HCT116 (cell line): Measurements from ENCODE around the gene GSG1L. TPM values are rescaled to one million over a fixed set of nuclear protein-coding genes. Genes with fewer than 3 reads are reported as not detected.

ENCODE experiments used
- ATAC-seq: fragments of 200-7000 bp; cut with Tn5 transposase; 2 replicates; pipeline ENCODE4 v1.9.1; 2020; ENCODE audit warnings: mild to moderate bottlenecking, moderate library complexity
- BruUV-seq: library from RNA; stranded (reverse); fragments of 400-500 nt; replicated peaks from 2 replicates; lab custom pipeline; 2021; lab: Mats Ljungman, UMichigan
- CTCF ChIA-PET: fragments of 300-600 bp; sonication (Branson Sonifier 250); formaldehyde crosslinking; loops from one replicate; lab custom pipeline; 2021; ENCODE audit warnings: antibody characterized with exemption; lab: Charles Lee
- POLR2A ChIA-PET: fragments of 300-600, 350-600 bp; sonication (Branson Sonifier 250); formaldehyde crosslinking; loops from one replicate; lab custom pipeline; 2021; ENCODE audit warnings: antibody characterized with exemption; lab: Charles Lee
- RAD21 ChIA-PET, 2 experiments: fragments of 300-600 bp; sonication (Branson Sonifier 250); formaldehyde crosslinking; loops; one replicate each; lab custom pipeline; 2023; ENCODE audit warnings: low total read pairs in 2 of 2; ENCODE audit not compliant: uncharacterized antibody in 2 of 2, unreplicated experiment in 2 of 2, low non-redundant PET in 1 of 2; lab: Charles Lee
- DNase-seq: peaks from one replicate; pipeline ENCODE4 v3.0.0-alpha.2; 2010; ENCODE audit warnings: low read depth, low spot score
- H2AFZ ChIP-seq: fragments of 200-600 bp; shearing (Covaris generic), sonication (generic); 2 replicates; pipeline ENCODE4 v1.6.1; 2017; ENCODE audit warnings: low read depth, mixed run types, mixed read lengths, antibody characterized with exemption, low read length; ENCODE audit not compliant: poor library complexity, severe bottlenecking
- H3K27ac ChIP-seq: 2 replicates; pipeline ENCODE4 v1.5.1; 2012; ENCODE audit warnings: low read depth, low read length
- H3K27me3 ChIP-seq: fragments of 200-600 bp; sonication (generic); 2 replicates; pipeline ENCODE4 v1.6.1; 2016; ENCODE audit warnings: mixed run types, low read length, mixed read lengths; ENCODE audit not compliant: insufficient read depth
- H3K36me3 ChIP-seq, 2 experiments: fragments of 200-500 bp in 1 of 2; fragments of 200-600 bp in 1 of 2; sonication (Bioruptor generic) in 1 of 2; sonication (generic) in 1 of 2; 2 replicates each; pipeline versions ENCODE4 v1.5.1 to v1.6.1; 2014 to 2016; ENCODE audit warnings: low read length in 2 of 2, inconsistent platforms in 1 of 2, mixed read lengths in 1 of 2, mixed run types in 1 of 2; ENCODE audit not compliant: insufficient read depth in 2 of 2, control insufficient read depth in 1 of 2
- H3K4me1 ChIP-seq, 2 experiments: fragments of 200-600 bp in 1 of 2; sonication (generic) in 1 of 2; 2 replicates each; pipeline versions ENCODE4 v1.5.1 to v1.6.1; 2012 to 2017; ENCODE audit warnings: low read length in 2 of 2, inconsistent platforms in 1 of 2, mild to moderate bottlenecking in 1 of 2, mixed read lengths in 1 of 2, mixed run types in 1 of 2, moderate library complexity in 1 of 2; ENCODE audit not compliant: insufficient read depth in 2 of 2, control insufficient read depth in 1 of 2
- H3K4me2 ChIP-seq: fragments of 200-600 bp; sonication (generic); 2 replicates; pipeline ENCODE4 v1.6.1; 2017; ENCODE audit warnings: mixed run types, low read length, mixed read lengths
- H3K4me3 ChIP-seq, 2 experiments: fragments of 200-600 bp in 1 of 2; sonication (generic) in 1 of 2; replicated peaks in 1 of 2; 2 replicates each; pipeline ENCODE4 v1.5.1; 2011 to 2016; ENCODE audit warnings: low read length in 2 of 2, control low read depth in 1 of 2, low read depth in 1 of 2, mild to moderate bottlenecking in 1 of 2, mixed read lengths in 1 of 2, mixed run types in 1 of 2
- H3K79me2 ChIP-seq: fragments of 200-600 bp; sonication (generic); 2 replicates; pipeline ENCODE4 v1.6.1; 2017; ENCODE audit warnings: mild to moderate bottlenecking, mixed run types, low read length, moderate library complexity, mixed read lengths; ENCODE audit not compliant: insufficient read depth
- H3K9ac ChIP-seq: fragments of 200-600 bp; sonication (generic); 2 replicates; pipeline ENCODE4 v1.6.1; 2016; ENCODE audit warnings: low read length, mixed read lengths
- H3K9me2 ChIP-seq: fragments of 200-600 bp; sonication (generic), shearing (Covaris generic); 2 replicates; pipeline ENCODE4 v1.6.1; 2017; ENCODE audit warnings: mixed run types, mild to moderate bottlenecking, moderate library complexity; ENCODE audit not compliant: insufficient read depth
- H3K9me3 ChIP-seq, 2 experiments: fragments of 200-500 bp in 1 of 2; fragments of 200-600 bp in 1 of 2; sonication (Bioruptor generic) in 1 of 2; sonication (generic) in 1 of 2; 2 replicates each; pipeline ENCODE4 v1.6.1; 2014 to 2017; ENCODE audit warnings: low read length in 2 of 2, mixed read lengths in 2 of 2, inconsistent platforms in 1 of 2, low read depth in 1 of 2, mild to moderate bottlenecking in 1 of 2, mixed run types in 1 of 2, moderate library complexity in 1 of 2; ENCODE audit not compliant: control insufficient read depth in 1 of 2, insufficient read depth in 1 of 2
- H4K20me1 ChIP-seq: fragments of 200-600 bp; sonication (generic), shearing (Covaris generic); 2 replicates; pipeline ENCODE4 v1.6.1; 2017; ENCODE audit warnings: mixed run types, mild to moderate bottlenecking, moderate library complexity; ENCODE audit not compliant: insufficient read depth
- ATF3 ChIP-seq: IDR thresholded peaks from 2 replicates; pipeline ENCODE4 v1.6.1; 2012
- CBX3 ChIP-seq: IDR thresholded peaks from 2 replicates; pipeline ENCODE4 v1.6.1; 2012; ENCODE audit warnings: low read depth
- CEBPB ChIP-seq: IDR thresholded peaks from 2 replicates; pipeline ENCODE4 v1.6.1; 2012; ENCODE audit warnings: low read depth
- EGR1 ChIP-seq: IDR thresholded peaks from 2 replicates; pipeline ENCODE4 v1.6.1; 2012; ENCODE audit warnings: low read depth
- EZH2 ChIP-seq: fragments of 200-600 bp; sonication (generic); IDR thresholded peaks from 2 replicates; pipeline ENCODE4 v1.6.1; 2017; ENCODE audit warnings: antibody characterized with exemption, mixed run types
- FOSL1 ChIP-seq: IDR thresholded peaks from 2 replicates; pipeline ENCODE4 v1.6.1; 2012; ENCODE audit warnings: low read depth
- JUND ChIP-seq: IDR thresholded peaks from 2 replicates; pipeline ENCODE4 v1.6.1; 2012
- SIN3A ChIP-seq: IDR thresholded peaks from 2 replicates; pipeline ENCODE4 v1.6.1; 2012; ENCODE audit warnings: low read depth
- SP1 ChIP-seq: IDR thresholded peaks from 2 replicates; pipeline ENCODE4 v1.6.1; 2012; ENCODE audit warnings: low read depth
- TCF7L2 ChIP-seq: IDR thresholded peaks from 2 replicates; pipeline ENCODE4 v1.7.0; 2011; ENCODE audit warnings: borderline replicate concordance, inconsistent platforms; ENCODE audit not compliant: insufficient read depth, insufficient read length; ENCODE audit errors: extremely low read depth
- YY1 ChIP-seq: IDR thresholded peaks from 2 replicates; pipeline ENCODE4 v1.6.1; 2011; ENCODE audit warnings: low read length, low read depth, moderate library complexity, mild to moderate bottlenecking; ENCODE audit not compliant: insufficient replicate concordance; ENCODE audit errors: extremely low read depth
- ZFX ChIP-seq: fragments of 450-650 bp; IDR thresholded peaks from 2 replicates; pipeline ENCODE4 v1.6.1; 2017
- intact Hi-C: fragments of 100-400 bp; cut with micrococcal nuclease; formaldehyde crosslinking; loops from 2 replicates; pipeline ENCODE4 v1.10.0; 2022
- total RNA-seq: library from RNA; stranded (reverse); gene quantifications from one replicate; pipeline ENCODE4 v1.2.1, GENCODE V29; 2021; ENCODE audit not compliant: unreplicated experiment
- TF ChIP-seq, protein P1 (sequence below): IDR thresholded peaks from 2 replicates; pipeline ENCODE4 v1.6.1; 2012; ENCODE audit warnings: low read depth
- TF ChIP-seq, protein P2 (sequence below), 3 experiments: fragments of 200-600 bp in 1 of 3; sonication (generic) in 1 of 3; IDR thresholded peaks in 2 of 3; conservative IDR thresholded peaks in 1 of 3; 2 replicates each; pipeline ENCODE4 v1.5.1; 2012 to 2017; ENCODE audit warnings: low read depth in 2 of 3, low read length in 2 of 3, antibody characterized with exemption in 1 of 3, borderline replicate concordance in 1 of 3, control low read depth in 1 of 3, mild to moderate bottlenecking in 1 of 3, mixed read lengths in 1 of 3, mixed run types in 1 of 3, moderate library complexity in 1 of 3; ENCODE audit not compliant: insufficient read depth in 1 of 3

Gene GSG1L
- total RNA-seq, 1 experiment from 2014 or later: not detected

GRCh38 chr16:27758544-27758943 lies 305.0 kb downstream of the GSG1L start:
- ChIA-PET POLR2A (no interaction called here), CTCF (interaction anchor here (1.0 kb wide), 1 partner anchor 10 kb away, joined by 3 read pairs; no protein-coding TSS in a partner anchor), RAD21 (no interaction called here)
- Histone ChIP-seq H3K27ac (no peak overlapping the region), H3K27me3 (no peaks in the 10 kb centered on the region), H3K4me3 (no peak overlapping the region), H3K4me1 (peaks cover 6 to 31% of the 10 kb centered on the region in 2 experiments), H3K9me3 (no peaks in the 10 kb centered on the region), H4K20me1 (no peaks in the 10 kb centered on the region), H3K4me2 (no peak overlapping the region), H3K36me3 (no peaks in the 10 kb centered on the region), H2AFZ (no peak overlapping the region), H3K9ac (no peak overlapping the region), H3K9me2 (no peaks in the 10 kb centered on the region), H3K79me2 (no peaks in the 10 kb centered on the region)
- no peak for DNase-seq
- BruUV-seq: no TSS peak
- no peak for ATAC-seq
- intact Hi-C loops: no loop called here
- TF ChIP-seq EGR1: no peak

- ChIA-PET CTCF (no interaction called here), POLR2A (no interaction called here), RAD21 (no interaction called here)
- Histone ChIP-seq H3K4me1 (peaks cover 0 to 15% of the 10 kb centered on the region in 2 experiments; a peak in 2 of 4 replicates), H3K4me3 (no peak overlapping the region), H3K9me3 (no peaks in the 10 kb centered on the region), H4K20me1 (no peaks in the 10 kb centered on the region), H3K27me3 (no peaks in the 10 kb centered on the region), H3K36me3 (no peaks in the 10 kb centered on the region), H3K4me2 (no peak overlapping the region), H3K9ac (no peak overlapping the region), H3K79me2 (no peaks in the 10 kb centered on the region), H3K9me2 (no peaks in the 10 kb centered on the region), H3K27ac (no peak overlapping the region), H2AFZ (no peak overlapping the region)
- ATAC-seq (no peak), DNase-seq (no peak)
- intact Hi-C loops: no loop called here
- TF ChIP-seq SP1 (no peak), CBX3 (no peak), JUND (no peak), SIN3A (no peak), EGR1 (no peak), CEBPB (no peak), TCF7L2 (no peak), YY1 (no peak), EZH2 (no peak), ATF3 (no peak), FOSL1 (no peak), ZFX (no peak)
- TF ChIP-seq, protein P1, sequence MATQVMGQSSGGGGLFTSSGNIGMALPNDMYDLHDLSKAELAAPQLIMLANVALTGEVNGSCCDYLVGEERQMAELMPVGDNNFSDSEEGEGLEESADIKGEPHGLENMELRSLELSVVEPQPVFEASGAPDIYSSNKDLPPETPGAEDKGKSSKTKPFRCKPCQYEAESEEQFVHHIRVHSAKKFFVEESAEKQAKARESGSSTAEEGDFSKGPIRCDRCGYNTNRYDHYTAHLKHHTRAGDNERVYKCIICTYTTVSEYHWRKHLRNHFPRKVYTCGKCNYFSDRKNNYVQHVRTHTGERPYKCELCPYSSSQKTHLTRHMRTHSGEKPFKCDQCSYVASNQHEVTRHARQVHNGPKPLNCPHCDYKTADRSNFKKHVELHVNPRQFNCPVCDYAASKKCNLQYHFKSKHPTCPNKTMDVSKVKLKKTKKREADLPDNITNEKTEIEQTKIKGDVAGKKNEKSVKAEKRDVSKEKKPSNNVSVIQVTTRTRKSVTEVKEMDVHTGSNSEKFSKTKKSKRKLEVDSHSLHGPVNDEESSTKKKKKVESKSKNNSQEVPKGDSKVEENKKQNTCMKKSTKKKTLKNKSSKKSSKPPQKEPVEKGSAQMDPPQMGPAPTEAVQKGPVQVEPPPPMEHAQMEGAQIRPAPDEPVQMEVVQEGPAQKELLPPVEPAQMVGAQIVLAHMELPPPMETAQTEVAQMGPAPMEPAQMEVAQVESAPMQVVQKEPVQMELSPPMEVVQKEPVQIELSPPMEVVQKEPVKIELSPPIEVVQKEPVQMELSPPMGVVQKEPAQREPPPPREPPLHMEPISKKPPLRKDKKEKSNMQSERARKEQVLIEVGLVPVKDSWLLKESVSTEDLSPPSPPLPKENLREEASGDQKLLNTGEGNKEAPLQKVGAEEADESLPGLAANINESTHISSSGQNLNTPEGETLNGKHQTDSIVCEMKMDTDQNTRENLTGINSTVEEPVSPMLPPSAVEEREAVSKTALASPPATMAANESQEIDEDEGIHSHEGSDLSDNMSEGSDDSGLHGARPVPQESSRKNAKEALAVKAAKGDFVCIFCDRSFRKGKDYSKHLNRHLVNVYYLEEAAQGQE: no peak
- TF ChIP-seq, protein P2, sequence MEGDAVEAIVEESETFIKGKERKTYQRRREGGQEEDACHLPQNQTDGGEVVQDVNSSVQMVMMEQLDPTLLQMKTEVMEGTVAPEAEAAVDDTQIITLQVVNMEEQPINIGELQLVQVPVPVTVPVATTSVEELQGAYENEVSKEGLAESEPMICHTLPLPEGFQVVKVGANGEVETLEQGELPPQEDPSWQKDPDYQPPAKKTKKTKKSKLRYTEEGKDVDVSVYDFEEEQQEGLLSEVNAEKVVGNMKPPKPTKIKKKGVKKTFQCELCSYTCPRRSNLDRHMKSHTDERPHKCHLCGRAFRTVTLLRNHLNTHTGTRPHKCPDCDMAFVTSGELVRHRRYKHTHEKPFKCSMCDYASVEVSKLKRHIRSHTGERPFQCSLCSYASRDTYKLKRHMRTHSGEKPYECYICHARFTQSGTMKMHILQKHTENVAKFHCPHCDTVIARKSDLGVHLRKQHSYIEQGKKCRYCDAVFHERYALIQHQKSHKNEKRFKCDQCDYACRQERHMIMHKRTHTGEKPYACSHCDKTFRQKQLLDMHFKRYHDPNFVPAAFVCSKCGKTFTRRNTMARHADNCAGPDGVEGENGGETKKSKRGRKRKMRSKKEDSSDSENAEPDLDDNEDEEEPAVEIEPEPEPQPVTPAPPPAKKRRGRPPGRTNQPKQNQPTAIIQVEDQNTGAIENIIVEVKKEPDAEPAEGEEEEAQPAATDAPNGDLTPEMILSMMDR (IDR thresholded peaks at IDR 0.05 in 2 of 3, conservative IDR thresholded peaks at IDR 0.05 in 1 of 3; ENCODE audit: borderline replicate concordance in 1 of 3, insufficient read depth in 1 of 3, low read depth in 2 of 3, low read length in 2 of 3): no peak
- BruUV-seq: no TSS peak
Observed at GRCh38 chr16:27756206-27756970, 307.1 kb downstream of the GSG1L start.
